ENCODE data around the gene CTAGE9.

- no peak for TF ChIP-seq CTCF (IDR thresholded peaks at IDR 0.05)
- TF ChIP-seq REST (IDR thresholded peaks at IDR 0.05; ENCODE audit: insufficient read depth in 1 of 2, low read depth in 2 of 2, low read length in 1 of 2): no peak
- no peak for TF ChIP-seq POLR2AphosphoS5 (IDR thresholded peaks at IDR 0.05; ENCODE audit: low read depth, low read length)
These were observed 18.8 kb downstream of the CTAGE9 start for GRCh38 chr6:131692031-131692430.
